Lower leg skin (tissue), 4 donors: ENCODE measurements around the gene ARPP21. TPM values are rescaled to one million over a fixed set of nuclear protein-coding genes. Genes with fewer than 3 reads are reported as not detected.

Experiments
- DNase-seq, 2 donors: peaks; one replicate each; pipeline ENCODE4 v3.0.0-alpha.2; 2019; ENCODE audit warnings: low spot score in 2 of 2
- H3K4me3 ChIP-seq: fragments of 200-600 bp; sonication (generic); 2 replicates; pipeline ENCODE4 v1.5.1; 2017; ENCODE audit warnings: mild to moderate bottlenecking, low read depth; ENCODE audit not compliant: poor library complexity, severe bottlenecking
- POLR2A ChIP-seq, 2 donors: fragments of 450-650 bp; IDR thresholded peaks; one replicate each; pipeline ENCODE4 v1.6.1; 2016 to 2017; ENCODE audit warnings: antibody characterized with exemption in 2 of 2, mild to moderate bottlenecking in 1 of 2, moderate library complexity in 1 of 2
- WGBS, 2 donors: methylation state at CpG; one replicate each; pipeline ENCODE4 v1.1.5; 2018; 5-methylcytosine and 5-hydroxymethylcytosine counted together
- intact Hi-C: fragments of 100-400 bp; cut with DNase I; formaldehyde crosslinking; loops from one replicate; pipeline ENCODE4 v1.15.0; 2023; ENCODE audit warnings: low total_unique reads
- total RNA-seq, 4 donors: library from RNA; depleted of rRNA; stranded (reverse); fragments of >200 nt; gene quantifications; one replicate each; pipeline ENCODE4 v1.1.0, GENCODE V29; 2016
- TF ChIP-seq, protein P1 (sequence below), 3 donors: fragments of 450-650 bp; IDR thresholded peaks; one replicate each; pipeline ENCODE4 v1.5.1; 2016; ENCODE audit warnings: antibody characterized with exemption in 3 of 3, mild to moderate bottlenecking in 3 of 3, moderate library complexity in 2 of 3

Gene ARPP21
- total RNA-seq, 4 donors from 2014 or later, result not detected

GRCh38 chr3:35784169-35784568 is 144.8 kb downstream of the ARPP21 start:
- no peak overlapping the region for H3K4me3 ChIP-seq
- 78 to 84% methylated on average over 1 of the region's 1 CpG for WGBS, 2 donors
- TF ChIP-seq POLR2A (IDR thresholded peaks at IDR 0.05), result no peak
- TF ChIP-seq, protein P1, sequence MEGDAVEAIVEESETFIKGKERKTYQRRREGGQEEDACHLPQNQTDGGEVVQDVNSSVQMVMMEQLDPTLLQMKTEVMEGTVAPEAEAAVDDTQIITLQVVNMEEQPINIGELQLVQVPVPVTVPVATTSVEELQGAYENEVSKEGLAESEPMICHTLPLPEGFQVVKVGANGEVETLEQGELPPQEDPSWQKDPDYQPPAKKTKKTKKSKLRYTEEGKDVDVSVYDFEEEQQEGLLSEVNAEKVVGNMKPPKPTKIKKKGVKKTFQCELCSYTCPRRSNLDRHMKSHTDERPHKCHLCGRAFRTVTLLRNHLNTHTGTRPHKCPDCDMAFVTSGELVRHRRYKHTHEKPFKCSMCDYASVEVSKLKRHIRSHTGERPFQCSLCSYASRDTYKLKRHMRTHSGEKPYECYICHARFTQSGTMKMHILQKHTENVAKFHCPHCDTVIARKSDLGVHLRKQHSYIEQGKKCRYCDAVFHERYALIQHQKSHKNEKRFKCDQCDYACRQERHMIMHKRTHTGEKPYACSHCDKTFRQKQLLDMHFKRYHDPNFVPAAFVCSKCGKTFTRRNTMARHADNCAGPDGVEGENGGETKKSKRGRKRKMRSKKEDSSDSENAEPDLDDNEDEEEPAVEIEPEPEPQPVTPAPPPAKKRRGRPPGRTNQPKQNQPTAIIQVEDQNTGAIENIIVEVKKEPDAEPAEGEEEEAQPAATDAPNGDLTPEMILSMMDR (IDR thresholded peaks at IDR 0.05), result no peak
- DNase-seq, result no peak
- intact Hi-C loops, result no loop called here

DNA sequence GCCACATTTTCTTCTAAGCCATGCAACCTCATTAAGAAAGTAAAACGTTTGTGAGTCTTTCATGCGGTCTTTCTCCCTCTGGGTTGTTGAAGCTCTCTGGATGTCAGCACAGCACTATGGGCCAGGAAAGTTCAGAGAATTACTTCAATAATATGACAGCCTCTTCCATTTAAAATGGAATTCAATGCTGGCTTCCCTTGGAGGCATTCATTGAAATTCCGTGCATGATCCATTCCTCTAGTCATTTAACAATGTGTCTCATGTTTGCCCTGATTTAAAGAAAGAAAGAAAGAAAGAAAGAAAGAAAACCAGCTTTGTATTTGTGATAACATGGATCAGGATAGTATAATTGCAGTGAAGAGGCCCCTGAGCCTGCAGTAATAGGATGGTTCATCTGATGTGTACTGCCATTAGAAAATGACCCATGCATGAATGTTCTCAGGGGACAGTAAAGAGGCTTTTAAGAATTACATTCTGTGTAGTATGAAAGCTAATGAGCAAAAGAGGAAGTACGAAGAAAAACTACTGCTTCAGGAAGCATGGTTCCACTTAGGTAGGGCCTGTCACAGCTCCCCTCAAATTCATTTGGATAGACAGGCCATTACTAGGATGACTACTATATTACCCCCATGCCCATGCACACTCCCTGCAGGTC is 146.0 kb downstream of the ARPP21 start:
- DNase-seq, result no peak
- no peak for TF ChIP-seq POLR2A (IDR thresholded peaks at IDR 0.05)
- TF ChIP-seq, protein P1 (IDR thresholded peaks at IDR 0.05), result no peak
- intact Hi-C loops, result no loop called here
- WGBS, 2 donors, result 77 to 80% methylated on average over 4 of the region's 4 CpGs
- no peak overlapping the region for H3K4me3 ChIP-seq

GRCh38 chr3:35787936-35788335 is 148.6 kb downstream of the ARPP21 start:
- intact Hi-C loops, result no loop called here
- TF ChIP-seq, protein P1 (IDR thresholded peaks at IDR 0.05), result no peak
- no peak for TF ChIP-seq POLR2A (IDR thresholded peaks at IDR 0.05)
- no peak for DNase-seq
- 70 to 74% methylated on average over 1 of the region's 1 CpG for WGBS, 2 donors
- H3K4me3 ChIP-seq, result no peak overlapping the region

DNA sequence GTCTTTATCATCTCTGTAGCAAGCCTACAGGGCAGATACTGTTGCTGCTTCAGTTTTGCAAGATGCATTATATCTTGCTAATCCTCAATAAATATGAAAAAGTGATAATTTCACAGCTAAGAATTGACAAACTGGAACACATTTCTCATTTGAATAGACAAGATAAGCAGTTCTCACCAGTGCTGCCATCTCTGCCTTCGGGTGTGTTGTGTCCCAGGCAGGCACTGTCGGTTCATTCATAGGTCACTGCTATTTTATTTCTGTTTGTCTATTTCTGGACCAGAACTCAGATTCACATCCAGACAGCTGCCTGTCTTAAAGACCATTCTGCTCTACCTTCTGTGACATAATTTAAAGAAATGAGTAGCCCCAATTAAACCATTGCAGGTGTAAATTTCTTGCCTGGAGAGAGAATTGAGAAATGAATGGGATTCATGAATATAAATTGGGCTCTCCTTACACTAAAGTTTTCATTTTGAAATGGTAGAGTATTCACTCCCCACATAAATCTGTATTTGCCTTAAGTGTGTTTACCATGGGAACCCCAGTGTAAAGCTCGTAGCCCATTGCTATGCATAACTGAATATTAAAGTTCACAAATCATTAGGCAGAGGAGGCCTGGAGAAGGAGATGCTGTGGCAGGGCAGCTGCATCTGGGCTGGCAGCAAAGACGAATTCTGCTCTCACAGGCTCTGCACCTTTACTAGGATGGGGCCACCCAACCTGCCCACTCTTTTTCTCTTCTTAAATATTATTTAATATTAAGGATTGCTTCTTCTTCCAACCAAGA is 149.9 kb downstream of the ARPP21 start:
- no peak overlapping the region for H3K4me3 ChIP-seq
- TF ChIP-seq, protein P1 (IDR thresholded peaks at IDR 0.05), result no peak
- TF ChIP-seq POLR2A (IDR thresholded peaks at IDR 0.05), result no peak
- 50 to 53% methylated on average over 4 of the region's 4 CpGs for WGBS, 2 donors
- no peak for DNase-seq
- intact Hi-C loops, result no loop called here

DNA sequence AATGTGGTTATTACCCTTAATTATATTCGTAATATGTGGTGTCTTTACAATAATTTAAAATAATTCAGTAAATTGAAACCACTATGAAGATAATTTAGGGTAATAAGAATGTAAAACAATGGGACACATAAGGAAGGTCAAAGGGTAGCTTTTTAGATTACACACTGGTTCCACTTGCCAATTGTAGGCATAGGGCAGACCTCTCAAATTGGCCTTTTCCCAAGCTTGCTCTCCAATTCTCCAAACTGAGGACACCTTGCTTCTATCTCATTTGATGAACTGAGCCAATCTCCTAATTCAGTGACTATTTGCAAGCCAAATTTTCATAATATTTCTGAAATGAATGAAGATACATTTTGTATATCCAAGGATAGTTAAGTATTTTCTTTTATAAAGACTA is 151.4 kb downstream of the ARPP21 start:
- TF ChIP-seq POLR2A (IDR thresholded peaks at IDR 0.05), result no peak
- TF ChIP-seq, protein P1 (IDR thresholded peaks at IDR 0.05), result no peak
- WGBS, 2 donors, result 78 to 85% methylated on average over 1 of the region's 1 CpG
- DNase-seq, result no peak
- no peak overlapping the region for H3K4me3 ChIP-seq
- intact Hi-C loops, result no loop called here
